Stimulated activated CD4-positive, alpha-beta T cell treated with anti-CD3 and anti-CD28 coated beads, Interleukin-4, amount 100 ng/mL, for 24 hours (primary cell): ENCODE data around the gene DCUN1D4.
"Not testable (repeated sequence)": the region's sequence is repeated elsewhere in the genome, so short reads cannot be mapped to it uniquely, and the experiment has no call there.

Experiments
- DNase-seq: peaks from one replicate; pipeline ENCODE4 v3.0.0-alpha.2; 2020

The DCUN1D4 gene

GRCh38 chr4:51855751-51856150, 12.8 kb downstream of the DCUN1D4 start:
- no peak for DNase-seq

- no peak for DNase-seq
These were observed 15.8 kb downstream of the DCUN1D4 start for GRCh38 chr4:51858605-51859202.

- no peak for DNase-seq
These were observed 16.6 kb downstream of the DCUN1D4 start for GRCh38 chr4:51859476-51860031.

GRCh38 chr4:51862199-51862598, 19.2 kb downstream of the DCUN1D4 start:
- DNase-seq = no peak

GRCh38 chr4:51862781-51863180, 19.8 kb downstream of the DCUN1D4 start:
- no peak for DNase-seq

- DNase-seq = no peak
These were observed 22.8 kb downstream of the DCUN1D4 start for GRCh38 chr4:51865717-51866116.

GRCh38 chr4:51866835-51867234, 23.9 kb downstream of the DCUN1D4 start:
- DNase-seq = no peak

GRCh38 chr4:51867689-51868448, 24.9 kb downstream of the DCUN1D4 start:
- DNase-seq = no peak

- DNase-seq = no peak
These were observed 25.5 kb downstream of the DCUN1D4 start for GRCh38 chr4:51868449-51868847.

- no peak for DNase-seq
These were observed 27.7 kb downstream of the DCUN1D4 start for GRCh38 chr4:51870441-51871188.

GRCh38 chr4:51872283-51872997, 29.5 kb downstream of the DCUN1D4 start:
- DNase-seq = no peak

- no peak for DNase-seq
These were observed 31.6 kb downstream of the DCUN1D4 start for GRCh38 chr4:51874551-51874950.

GRCh38 chr4:51878431-51878830, 35.5 kb downstream of the DCUN1D4 start:
- DNase-seq = no peak

GRCh38 chr4:51880016-51880915, 37.3 kb downstream of the DCUN1D4 start:
- no peak for DNase-seq

GRCh38 chr4:51884055-51884454, 41.1 kb downstream of the DCUN1D4 start:
- no peak for DNase-seq

GRCh38 chr4:51884606-51885005, 41.7 kb downstream of the DCUN1D4 start:
- no peak for DNase-seq

- no peak for DNase-seq
These were observed 42.4 kb downstream of the DCUN1D4 start for GRCh38 chr4:51885363-51885762.

GRCh38 chr4:51890760-51891159, 47.8 kb downstream of the DCUN1D4 start:
- no peak for DNase-seq

GRCh38 chr4:51893402-51893801, 50.4 kb downstream of the DCUN1D4 start:
- DNase-seq = not testable (repeated sequence)

- no peak for DNase-seq
These were observed 51.2 kb downstream of the DCUN1D4 start for GRCh38 chr4:51894059-51894645.

GRCh38 chr4:51895158-51895557, 52.2 kb downstream of the DCUN1D4 start:
- DNase-seq = no peak
